Epithelial cell of prostate (primary cell): Measurements from ENCODE around the gene DPH1.

Source experiments
- DNase-seq: peaks from one replicate; pipeline ENCODE4 v3.0.0-alpha.2; 2011; ENCODE audit warnings: low read depth, low spot score
- H3K27ac ChIP-seq: fragments of 450-650 bp; 2 replicates; pipeline ENCODE4 v1.5.1; 2017; ENCODE audit warnings: mild to moderate bottlenecking

The DPH1 gene

GRCh38 chr17:2093349-2093748, 63.4 kb downstream of the DPH1 start:
- no peak for DNase-seq

More at GRCh38 chr17:2093349-2093748, 63.4 kb downstream of the DPH1 start:
- H3K27ac ChIP-seq, result no peak overlapping the region
